Endothelial cell of umbilical vein (primary cell): ENCODE results near the gene ZNF649. TPM values are rescaled to one million over a fixed set of nuclear protein-coding genes. Genes with fewer than 3 reads are reported as not detected.

Source experiments
- BruUV-seq: library from RNA; stranded (reverse); fragments of 400-500 nt; replicated peaks from 2 replicates; lab custom pipeline; 2021; lab: Mats Ljungman, UMichigan
- CTCF ChIA-PET: fragments of 300-600, 350-600 bp; sonication (Branson Sonifier 250); formaldehyde crosslinking; loops from one replicate; lab custom pipeline; 2021; ENCODE audit warnings: antibody characterized with exemption, inconsistent platforms; lab: Charles Lee
- POLR2A ChIA-PET: fragments of 300-600, 350-600 bp; sonication (Branson Sonifier 250); formaldehyde crosslinking; loops from one replicate; lab custom pipeline; 2021; ENCODE audit warnings: antibody characterized with exemption, inconsistent platforms; lab: Charles Lee
- DNase-seq: peaks from one replicate; pipeline ENCODE4 v3.0.0-alpha.2; 2011; ENCODE audit warnings: low read depth, low spot score
- FAIRE-seq: peaks from 2 replicates; lab custom pipeline; 2011; peaks lifted over from hg19 to GRCh38; lab: Jason Lieb, UNC
- H2AFZ ChIP-seq: 2 replicates; pipeline ENCODE4 v1.6.0; 2012; ENCODE audit warnings: low read depth, low read length, control low read depth, inconsistent platforms
- H3K27ac ChIP-seq: 2 replicates; pipeline ENCODE4 v1.5.1; 2011; ENCODE audit warnings: low read depth, mild to moderate bottlenecking, control low read depth, low read length, moderate library complexity; ENCODE audit not compliant: insufficient read depth
- H3K27me3 ChIP-seq, 2 experiments: 2 replicates each; pipeline versions ENCODE4 v1.6.0 to v1.6.1; 2011; ENCODE audit warnings: low read length in 2 of 2, mixed read lengths in 1 of 2; ENCODE audit not compliant: control insufficient read depth in 2 of 2, insufficient read depth in 2 of 2
- H3K36me3 ChIP-seq, 2 experiments: 2 replicates in 1 of 2; 3 replicates in 1 of 2; pipeline ENCODE4 v1.5.1; 2011; ENCODE audit warnings: low read length in 2 of 2, mild to moderate bottlenecking in 1 of 2, moderate library complexity in 1 of 2; ENCODE audit not compliant: control insufficient read depth in 2 of 2, insufficient read depth in 2 of 2; ENCODE audit errors: extremely low read depth in 1 of 2
- H3K4me1 ChIP-seq: 3 replicates; pipeline ENCODE4 v1.5.1; 2011; ENCODE audit warnings: mild to moderate bottlenecking, low read length; ENCODE audit not compliant: control insufficient read depth, insufficient read depth; ENCODE audit errors: extremely low read depth
- H3K4me2 ChIP-seq: 2 replicates; pipeline ENCODE4 v1.6.1; 2011; ENCODE audit warnings: low read length, control low read depth, mixed read lengths; ENCODE audit not compliant: insufficient read depth
- H3K4me3 ChIP-seq, 3 experiments: fragments of 200-600 bp in 1 of 3; sonication (generic), shearing (Covaris generic) in 1 of 3; replicated peaks in 1 of 3; 2 replicates each; pipeline ENCODE4 v1.5.1; 2011 to 2016; ENCODE audit warnings: control low read depth in 3 of 3, low read length in 3 of 3, mild to moderate bottlenecking in 2 of 3, inconsistent platforms in 1 of 3, low read depth in 1 of 3, moderate library complexity in 1 of 3; ENCODE audit not compliant: insufficient read depth in 1 of 3
- H3K79me2 ChIP-seq: 2 replicates; pipeline ENCODE4 v1.6.0; 2012; ENCODE audit warnings: low read length, inconsistent platforms; ENCODE audit not compliant: control insufficient read depth, insufficient read depth
- H3K9ac ChIP-seq: replicated peaks from 2 replicates; pipeline ENCODE3; 2011; ENCODE audit warnings: low read length, control low read depth; ENCODE audit not compliant: insufficient read depth; ENCODE audit errors: extremely low read depth
- H3K9me1 ChIP-seq: replicated peaks from 3 replicates; pipeline ENCODE4 v1.6.0; 2011; ENCODE audit warnings: mild to moderate bottlenecking, low read length; ENCODE audit not compliant: control insufficient read depth, insufficient read depth; ENCODE audit errors: extremely low read depth
- H3K9me3 ChIP-seq: replicated peaks from 2 replicates; pipeline ENCODE4 v1.5.1; 2012; ENCODE audit warnings: low read length, inconsistent platforms; ENCODE audit not compliant: control insufficient read depth, insufficient read depth
- H4K20me1 ChIP-seq: replicated peaks from 2 replicates; pipeline ENCODE3; 2011; ENCODE audit warnings: mild to moderate bottlenecking, low read length; ENCODE audit not compliant: control insufficient read depth, insufficient read depth; ENCODE audit errors: extremely low read depth
- EZH2 ChIP-seq: IDR thresholded peaks from 2 replicates; pipeline ENCODE4 v1.6.1; 2012; ENCODE audit warnings: borderline replicate concordance, low read depth, mild to moderate bottlenecking, moderate library complexity, low read length, inconsistent platforms; ENCODE audit not compliant: severe bottlenecking
- FOS ChIP-seq: IDR thresholded peaks from 2 replicates; pipeline ENCODE4 v1.6.1; 2011; ENCODE audit warnings: mild to moderate bottlenecking, low read length, moderate library complexity, borderline replicate concordance; ENCODE audit not compliant: insufficient read depth
- GATA2 ChIP-seq: IDR thresholded peaks from 2 replicates; pipeline ENCODE4 v1.7.0; 2011; ENCODE audit warnings: low read depth, mild to moderate bottlenecking, moderate library complexity, mixed read lengths, low read length; ENCODE audit not compliant: insufficient read length, insufficient read depth
- JUN ChIP-seq: IDR thresholded peaks from 2 replicates; pipeline ENCODE4 v1.6.1; 2011; ENCODE audit warnings: borderline replicate concordance, low read depth; ENCODE audit not compliant: insufficient read length, insufficient read depth
- MYC ChIP-seq: IDR thresholded peaks from one replicate; pipeline ENCODE4 v1.6.1; 2011; ENCODE audit warnings: mild to moderate bottlenecking, low read depth, low read length
- POLR2A ChIP-seq: IDR thresholded peaks from 2 replicates; pipeline ENCODE4 v1.6.1; 2012; ENCODE audit warnings: low read depth, mild to moderate bottlenecking, control low read depth, low read length
- POLR2AphosphoS5 ChIP-seq: IDR thresholded peaks from 2 replicates; pipeline ENCODE4 v1.6.1; 2012; ENCODE audit warnings: low read depth, mild to moderate bottlenecking, control low read depth, low read length, moderate library complexity; ENCODE audit not compliant: insufficient read depth
- dilution Hi-C: fragments of 300-500 bp; cut with MboI; formaldehyde crosslinking; loops from one replicate; pipeline ENCODE4 v1.15.0; 2019; ENCODE audit warnings: low sequenced_read_pairs; ENCODE audit not compliant: extremely low pct_ligation_motif_present
- intact Hi-C: fragments of 100-400 bp; cut with micrococcal nuclease; formaldehyde crosslinking; loops from one replicate; pipeline ENCODE4 v1.10.0; 2022
- polyA plus RNA-seq, 4 experiments: library from polyadenylated mRNA; depleted of rRNA in 3 of 4; stranded (reverse) in 3 of 4; unstranded in 1 of 4; fragments of >200 nt; gene quantifications; 2 replicates each; pipeline versions ENCODE4 v1.2.1 to v1.2.3, GENCODE V29; 2011 to 2012; ENCODE audit warnings: missing spikeins in 1 of 4
- total RNA-seq: library from RNA; stranded (reverse); gene quantifications from 2 replicates; pipeline ENCODE4 v1.2.3, GENCODE V29; 2021
- TF ChIP-seq, protein P1 (sequence below): IDR thresholded peaks from 2 replicates; pipeline ENCODE4 v1.6.1; 2011; ENCODE audit not compliant: insufficient read depth, insufficient read length
- TF ChIP-seq, protein P2 (sequence below), 2 donors: IDR thresholded peaks; 1 replicate in 1 of 2; 2 replicates in 1 of 2; pipeline ENCODE4 v1.5.1; 2011; ENCODE audit warnings: low read length in 2 of 2, mild to moderate bottlenecking in 2 of 2, moderate library complexity in 2 of 2, control low read depth in 1 of 2, inconsistent platforms in 1 of 2, low read depth in 1 of 2; ENCODE audit not compliant: insufficient read depth in 1 of 2; ENCODE audit errors: extremely low read depth in 1 of 2

The ZNF649 gene
- total and polyA plus RNA-seq, 2 donors (not counting 3 experiments of a cell fraction or from before 2014, with no cell fraction given): 2.0 to 8.6 TPM

DNA sequence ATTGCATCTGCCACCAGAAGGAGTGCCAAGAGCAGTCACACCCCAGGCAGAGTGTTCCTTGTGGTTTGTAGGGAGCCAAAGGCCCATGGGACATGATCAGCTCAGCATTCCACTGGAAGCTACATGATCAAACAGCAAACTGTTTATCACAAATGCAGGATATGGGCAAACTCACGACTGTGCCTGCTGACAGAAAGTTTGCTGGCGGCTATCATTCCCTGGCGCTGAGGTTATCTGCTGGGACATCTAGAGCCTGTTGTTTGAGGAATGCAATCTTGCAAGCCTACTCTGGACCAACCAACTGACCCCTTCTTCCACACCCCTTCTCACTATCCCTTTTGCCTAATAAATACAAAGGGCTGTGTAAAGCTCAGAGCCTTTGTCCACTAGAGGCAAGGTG lies 14.8 kb upstream of the ZNF649 start:
- no peaks in the 10 kb centered on the region for H3K4me1 ChIP-seq
- TF ChIP-seq JUN (no peak), POLR2A (no peak), GATA2 (no peak), EZH2 (no peak), MYC (no peak), POLR2AphosphoS5 (no peak), FOS (no peak)
- TF ChIP-seq, protein P1, sequence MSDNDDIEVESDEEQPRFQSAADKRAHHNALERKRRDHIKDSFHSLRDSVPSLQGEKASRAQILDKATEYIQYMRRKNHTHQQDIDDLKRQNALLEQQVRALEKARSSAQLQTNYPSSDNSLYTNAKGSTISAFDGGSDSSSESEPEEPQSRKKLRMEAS: no peak
- TF ChIP-seq, protein P2, sequence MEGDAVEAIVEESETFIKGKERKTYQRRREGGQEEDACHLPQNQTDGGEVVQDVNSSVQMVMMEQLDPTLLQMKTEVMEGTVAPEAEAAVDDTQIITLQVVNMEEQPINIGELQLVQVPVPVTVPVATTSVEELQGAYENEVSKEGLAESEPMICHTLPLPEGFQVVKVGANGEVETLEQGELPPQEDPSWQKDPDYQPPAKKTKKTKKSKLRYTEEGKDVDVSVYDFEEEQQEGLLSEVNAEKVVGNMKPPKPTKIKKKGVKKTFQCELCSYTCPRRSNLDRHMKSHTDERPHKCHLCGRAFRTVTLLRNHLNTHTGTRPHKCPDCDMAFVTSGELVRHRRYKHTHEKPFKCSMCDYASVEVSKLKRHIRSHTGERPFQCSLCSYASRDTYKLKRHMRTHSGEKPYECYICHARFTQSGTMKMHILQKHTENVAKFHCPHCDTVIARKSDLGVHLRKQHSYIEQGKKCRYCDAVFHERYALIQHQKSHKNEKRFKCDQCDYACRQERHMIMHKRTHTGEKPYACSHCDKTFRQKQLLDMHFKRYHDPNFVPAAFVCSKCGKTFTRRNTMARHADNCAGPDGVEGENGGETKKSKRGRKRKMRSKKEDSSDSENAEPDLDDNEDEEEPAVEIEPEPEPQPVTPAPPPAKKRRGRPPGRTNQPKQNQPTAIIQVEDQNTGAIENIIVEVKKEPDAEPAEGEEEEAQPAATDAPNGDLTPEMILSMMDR (IDR thresholded peaks at IDR 0.05; ENCODE audit: extremely low read depth in 1 of 2, insufficient read depth in 1 of 2, low read depth in 1 of 2, low read length in 2 of 2): no peak
- no peaks in the 10 kb centered on the region for H4K20me1 ChIP-seq
- no peaks in the 10 kb centered on the region for H3K27me3 ChIP-seq
- no peak overlapping the region for H2AFZ ChIP-seq
- intact Hi-C loops: loop anchor here (10.0 kb wide), 1 partner anchor 215 kb away; the partner anchor contains the start of gene ZNF616
- no peak overlapping the region for H3K27ac ChIP-seq
- ChIA-PET CTCF (no interaction called here), POLR2A (no interaction called here)
- no peaks in the 10 kb centered on the region for H3K9me1 ChIP-seq
- no peak for FAIRE-seq
- H3K79me2 ChIP-seq: no peaks in the 10 kb centered on the region
- no peak overlapping the region for H3K4me3 ChIP-seq
- DNase-seq: no peak
- H3K9ac ChIP-seq: no peak overlapping the region
- H3K9me3 ChIP-seq: peaks cover 26% of the 10 kb centered on the region
- no peaks in the 10 kb centered on the region for H3K36me3 ChIP-seq
- dilution Hi-C loops: no loop called here
- no peak overlapping the region for H3K4me2 ChIP-seq
- no TSS peak for BruUV-seq
